Omental fat pad (tissue), 4 donors: ENCODE data around the gene SYNDIG1. TPM values are rescaled to one million over a fixed set of nuclear protein-coding genes. Genes with fewer than 3 reads are reported as not detected.

ENCODE experiments used
- ATAC-seq: fragments of 150-250 bp; one replicate; pipeline ENCODE4 v1.9.1; 2016; ENCODE audit warnings: mild to moderate bottlenecking, moderate library complexity; ENCODE audit not compliant: low FRiP score
- DNase-seq: peaks from one replicate; pipeline ENCODE4 v3.0.0-alpha.2; 2019; ENCODE audit warnings: low spot score
- CTCF ChIP-seq, 3 donors: fragments of 450-650 bp; IDR thresholded peaks; one replicate each; pipeline ENCODE4 v1.5.1; 2016 to 2017; ENCODE audit warnings: antibody characterized with exemption in 3 of 3, mild to moderate bottlenecking in 3 of 3, moderate library complexity in 2 of 3
- total RNA-seq, 4 donors: library from RNA; depleted of rRNA; stranded (reverse); fragments of >200 nt; gene quantifications; one replicate each; pipeline ENCODE4 v1.1.0, GENCODE V29; 2016

SYNDIG1 gene
- total RNA-seq, 4 donors from 2014 or later, result 0.19 to 0.24 TPM; not detected in 2

GRCh38 chr20:24581443-24582170, 112.2 kb downstream of the SYNDIG1 start:
- no peak for DNase-seq
- no peak for TF ChIP-seq CTCF (IDR thresholded peaks at IDR 0.05)
- no peak for ATAC-seq

GRCh38 chr20:24582373-24583168, 113.1 kb downstream of the SYNDIG1 start:
- TF ChIP-seq CTCF (IDR thresholded peaks at IDR 0.05), result no peak
- ATAC-seq (no peak), DNase-seq (no peak)

- DNase-seq, result no peak
- ATAC-seq, result no peak
- no peak for TF ChIP-seq CTCF (IDR thresholded peaks at IDR 0.05)
Measured at GRCh38 chr20:24583169-24583792, 113.9 kb downstream of the SYNDIG1 start.

GRCh38 chr20:24584078-24584477, 114.6 kb downstream of the SYNDIG1 start:
- no peak for TF ChIP-seq CTCF (IDR thresholded peaks at IDR 0.05)
- no peak for ATAC-seq
- DNase-seq, result no peak

GRCh38 chr20:24584538-24585356, 115.3 kb downstream of the SYNDIG1 start:
- TF ChIP-seq CTCF (IDR thresholded peaks at IDR 0.05), result no peak

GRCh38 chr20:24585796-24586522, 116.5 kb downstream of the SYNDIG1 start:
- DNase-seq, result no peak
- no peak for ATAC-seq
- no peak for TF ChIP-seq CTCF (IDR thresholded peaks at IDR 0.05)

More at GRCh38 chr20:24584538-24585356, 115.3 kb downstream of the SYNDIG1 start:
- DNase-seq (no peak), ATAC-seq (no peak)
